Liver (tissue), 9 donors: ENCODE results near the gene DENND4C. TPM values are rescaled to one million over a fixed set of nuclear protein-coding genes. Genes with fewer than 3 reads are reported as not detected.

ENCODE experiments used
- DNase-seq: peaks from one replicate; pipeline ENCODE4 v3.0.0-alpha.2; 2017; ENCODE audit warnings: low spot score
- H3K27ac ChIP-seq, 2 donors: one replicate each; pipeline ENCODE4 v1.7.0; 2013; ENCODE audit warnings: inconsistent platforms in 2 of 2, low read length in 2 of 2, control low read depth in 1 of 2, low read depth in 1 of 2, mild to moderate bottlenecking in 1 of 2
- H3K27me3 ChIP-seq, 4 donors: one replicate each; pipeline versions ENCODE4 v1.6.1 to v1.7.0; 2013; ENCODE audit warnings: low read length in 3 of 4, inconsistent platforms in 1 of 4, mild to moderate bottlenecking in 1 of 4, moderate library complexity in 1 of 4; ENCODE audit not compliant: control insufficient read depth in 4 of 4, insufficient read depth in 4 of 4
- H3K36me3 ChIP-seq, 4 donors: one replicate each; pipeline versions ENCODE4 v1.6.1 to v1.7.0; 2013; ENCODE audit warnings: low read length in 3 of 4, mild to moderate bottlenecking in 3 of 4, low read depth in 1 of 4, moderate library complexity in 1 of 4; ENCODE audit not compliant: control insufficient read depth in 4 of 4, insufficient read depth in 3 of 4
- H3K4me1 ChIP-seq, 4 donors: one replicate each; pipeline versions ENCODE4 v1.6.1 to v1.7.0; 2013; ENCODE audit warnings: low read length in 3 of 4, mild to moderate bottlenecking in 3 of 4, moderate library complexity in 1 of 4; ENCODE audit not compliant: control insufficient read depth in 4 of 4, insufficient read depth in 4 of 4
- H3K4me3 ChIP-seq, 3 donors: one replicate each; pipeline versions ENCODE4 v1.6.1 to v1.7.0; 2013; ENCODE audit warnings: low read length in 3 of 3, control low read depth in 1 of 3, low read depth in 1 of 3, mild to moderate bottlenecking in 1 of 3
- H3K9ac ChIP-seq, 2 donors: one replicate each; pipeline ENCODE4 v1.7.0; 2013; ENCODE audit warnings: low read length in 2 of 2, mild to moderate bottlenecking in 2 of 2, moderate library complexity in 2 of 2, control low read depth in 1 of 2, low read depth in 1 of 2
- H3K9me3 ChIP-seq, 4 donors: one replicate each; pipeline versions ENCODE4 v1.6.1 to v1.7.0; 2013; ENCODE audit warnings: low read length in 3 of 4; ENCODE audit not compliant: control insufficient read depth in 4 of 4
- FOXA1 ChIP-seq: IDR thresholded peaks from 2 replicates; pipeline ENCODE4 v1.6.1; 2016; ENCODE audit warnings: antibody characterized with exemption
- FOXA2 ChIP-seq: IDR thresholded peaks from 2 replicates; pipeline ENCODE4 v1.6.1; 2016; ENCODE audit warnings: antibody characterized with exemption
- HNF4A ChIP-seq, 2 donors: conservative IDR thresholded peaks; 2 replicates each; pipeline ENCODE4 v1.6.1; 2016; ENCODE audit warnings: antibody characterized with exemption in 2 of 2, mild to moderate bottlenecking in 2 of 2
- HNF4G ChIP-seq: IDR thresholded peaks from 2 replicates; pipeline ENCODE4 v1.6.1; 2016; ENCODE audit warnings: antibody characterized with exemption
- JUND ChIP-seq, 2 donors: IDR thresholded peaks; 2 replicates each; pipeline ENCODE4 v1.6.1; 2016; ENCODE audit warnings: antibody characterized with exemption in 2 of 2
- NR2F2 ChIP-seq: IDR thresholded peaks from 2 replicates; pipeline ENCODE4 v1.6.1; 2016; ENCODE audit warnings: antibody characterized with exemption
- RAD21 ChIP-seq, 2 donors: IDR thresholded peaks; 2 replicates each; pipeline ENCODE4 v1.6.1; 2016; ENCODE audit warnings: antibody characterized with exemption in 2 of 2, mild to moderate bottlenecking in 2 of 2
- RXRA ChIP-seq, 2 donors: IDR thresholded peaks; 2 replicates each; pipeline ENCODE4 v1.6.1; 2017 to 2018; ENCODE audit warnings: antibody characterized with exemption in 2 of 2, mild to moderate bottlenecking in 1 of 2
- SP1 ChIP-seq: IDR thresholded peaks from 2 replicates; pipeline ENCODE4 v1.6.1; 2018; ENCODE audit warnings: antibody characterized with exemption, mild to moderate bottlenecking
- TAF1 ChIP-seq: conservative IDR thresholded peaks from 2 replicates; pipeline ENCODE4 v1.6.1; 2016; ENCODE audit warnings: antibody characterized with exemption, mild to moderate bottlenecking
- YY1 ChIP-seq: IDR thresholded peaks from 2 replicates; pipeline ENCODE4 v1.6.1; 2016; ENCODE audit warnings: antibody characterized with exemption, mild to moderate bottlenecking
- WGBS: extraction: QIAGEN DNeasy Blood & Tissue Kit; methylation state at CpG from one replicate; pipeline ENCODE4 v1.1.7; 2013; 5-methylcytosine and 5-hydroxymethylcytosine counted together
- polyA plus RNA-seq, 2 donors: library from polyadenylated mRNA; stranded (reverse) in 1 of 2; unstranded in 1 of 2; fragments of 200-250 nt in 1 of 2; fragments of >200 nt in 1 of 2; fragmentation: Nextera tagmentation in 1 of 2; extraction: Ambion mirVana in 1 of 2; gene quantifications; one replicate each; pipeline versions ENCODE4 v1.2.1 to v1.2.3, GENCODE V29; 2013 to 2015
- total RNA-seq, 2 donors: library from RNA; depleted of rRNA; stranded (reverse); fragments of >200 nt; gene quantifications; one replicate each; pipeline ENCODE4 v1.2.3, GENCODE V29; 2014
- TF ChIP-seq, protein P1 (sequence below): IDR thresholded peaks from 2 replicates; pipeline ENCODE4 v1.6.1; 2016; ENCODE audit warnings: antibody characterized with exemption
- TF ChIP-seq, protein P2 (sequence below): fragments of 150-350 bp; IDR thresholded peaks from 2 replicates; pipeline ENCODE4 v1.5.1; 2017; ENCODE audit warnings: improper control_type of control experiment, low read depth, low read length; ENCODE audit not compliant: missing input control
- TF ChIP-seq, protein P3 (sequence below): IDR thresholded peaks from 2 replicates; pipeline ENCODE4 v1.6.1; 2016; ENCODE audit warnings: antibody characterized with exemption
- TF ChIP-seq, protein P4 (sequence below): IDR thresholded peaks from 2 replicates; pipeline ENCODE4 v1.6.1; 2016; ENCODE audit warnings: antibody characterized with exemption
- TF ChIP-seq, protein P5 (sequence below): IDR thresholded peaks from 2 replicates; pipeline ENCODE4 v1.6.1; 2016; ENCODE audit warnings: antibody characterized with exemption, mild to moderate bottlenecking
- donor health status: healthy.
- donor health status: healthy.
- donor health status: healthy.
- donor health status: healthy.
- donor health status: healthy.

The DENND4C gene
- total and polyA plus RNA-seq, 4 donors, result 6.9 to 54.9 (median 14.8) TPM

DNA sequence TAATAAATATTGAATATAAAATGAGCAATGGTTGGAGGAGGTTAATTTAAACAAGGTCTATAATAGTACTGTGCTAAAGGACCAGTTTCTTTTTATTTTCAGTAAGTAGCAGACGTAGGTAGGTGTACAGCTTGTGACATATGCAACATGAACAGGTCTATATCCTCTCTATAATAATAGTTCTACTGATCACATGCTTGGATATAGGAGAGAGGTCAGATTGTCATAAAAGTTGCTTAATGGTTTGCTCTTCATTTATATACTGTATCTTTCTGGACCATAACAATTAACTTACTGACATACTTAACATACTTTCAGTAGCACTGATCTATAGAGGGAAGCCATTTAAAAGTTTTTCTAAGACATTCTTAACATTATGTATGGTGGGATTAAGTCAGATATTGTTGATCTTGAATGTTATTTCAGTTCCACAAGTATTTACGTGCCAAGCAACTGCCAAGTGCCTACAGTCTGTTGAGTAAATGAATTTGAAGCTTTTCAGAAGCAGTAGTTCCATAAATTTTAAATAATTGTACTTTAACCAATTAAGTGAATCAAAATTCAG is 68.0 kb downstream of the DENND4C start (continued):
- TF ChIP-seq TAF1 (no peak), NR2F2 (no peak)

DNA sequence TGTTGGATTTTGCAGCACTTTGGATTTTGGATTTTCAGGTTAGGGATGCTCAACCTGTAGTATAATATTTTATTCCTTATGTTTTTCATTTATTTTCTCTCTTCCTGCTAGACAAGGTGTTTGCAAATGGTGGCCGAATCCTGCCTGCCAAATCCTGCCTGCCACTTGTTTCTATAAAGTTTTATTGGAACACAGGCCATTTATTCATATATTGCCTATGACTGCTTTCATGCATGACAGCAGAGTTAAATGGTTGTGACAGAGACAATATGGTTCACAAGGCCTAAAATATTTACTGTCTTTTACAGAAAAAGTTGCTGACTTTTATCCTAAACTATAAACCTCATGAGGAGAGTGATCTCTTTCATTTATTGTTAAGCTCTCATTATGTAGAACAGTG is 72.7 kb downstream of the DENND4C start:
- H3K9ac ChIP-seq, result no peak overlapping the region
- H3K4me1 ChIP-seq, result no peaks in the 10 kb centered on the region
- no peaks in the 10 kb centered on the region for H3K27me3 ChIP-seq
- DNase-seq, result no peak
- no peak overlapping the region for H3K27ac ChIP-seq
- H3K4me3 ChIP-seq, result no peak overlapping the region
- no peaks in the 10 kb centered on the region for H3K9me3 ChIP-seq
- WGBS, result 94% methylated on average over 1 of the region's 1 CpG
- TF ChIP-seq RAD21 (IDR thresholded peaks at IDR 0.05), result no peak
- TF ChIP-seq RXRA (IDR thresholded peaks at IDR 0.05), result no peak
- no peak for TF ChIP-seq JUND (IDR thresholded peaks at IDR 0.05)
- no peak for TF ChIP-seq SP1
- TF ChIP-seq, protein P1, sequence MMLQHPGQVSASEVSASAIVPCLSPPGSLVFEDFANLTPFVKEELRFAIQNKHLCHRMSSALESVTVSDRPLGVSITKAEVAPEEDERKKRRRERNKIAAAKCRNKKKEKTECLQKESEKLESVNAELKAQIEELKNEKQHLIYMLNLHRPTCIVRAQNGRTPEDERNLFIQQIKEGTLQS, result no peak
- no peak for TF ChIP-seq FOXA1
- TF ChIP-seq, protein P2, sequence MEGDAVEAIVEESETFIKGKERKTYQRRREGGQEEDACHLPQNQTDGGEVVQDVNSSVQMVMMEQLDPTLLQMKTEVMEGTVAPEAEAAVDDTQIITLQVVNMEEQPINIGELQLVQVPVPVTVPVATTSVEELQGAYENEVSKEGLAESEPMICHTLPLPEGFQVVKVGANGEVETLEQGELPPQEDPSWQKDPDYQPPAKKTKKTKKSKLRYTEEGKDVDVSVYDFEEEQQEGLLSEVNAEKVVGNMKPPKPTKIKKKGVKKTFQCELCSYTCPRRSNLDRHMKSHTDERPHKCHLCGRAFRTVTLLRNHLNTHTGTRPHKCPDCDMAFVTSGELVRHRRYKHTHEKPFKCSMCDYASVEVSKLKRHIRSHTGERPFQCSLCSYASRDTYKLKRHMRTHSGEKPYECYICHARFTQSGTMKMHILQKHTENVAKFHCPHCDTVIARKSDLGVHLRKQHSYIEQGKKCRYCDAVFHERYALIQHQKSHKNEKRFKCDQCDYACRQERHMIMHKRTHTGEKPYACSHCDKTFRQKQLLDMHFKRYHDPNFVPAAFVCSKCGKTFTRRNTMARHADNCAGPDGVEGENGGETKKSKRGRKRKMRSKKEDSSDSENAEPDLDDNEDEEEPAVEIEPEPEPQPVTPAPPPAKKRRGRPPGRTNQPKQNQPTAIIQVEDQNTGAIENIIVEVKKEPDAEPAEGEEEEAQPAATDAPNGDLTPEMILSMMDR, result no peak
- TF ChIP-seq HNF4G, result no peak
- no peak for TF ChIP-seq HNF4A (conservative IDR thresholded peaks at IDR 0.05)
- no peak for TF ChIP-seq FOXA2
- TF ChIP-seq, protein P3, sequence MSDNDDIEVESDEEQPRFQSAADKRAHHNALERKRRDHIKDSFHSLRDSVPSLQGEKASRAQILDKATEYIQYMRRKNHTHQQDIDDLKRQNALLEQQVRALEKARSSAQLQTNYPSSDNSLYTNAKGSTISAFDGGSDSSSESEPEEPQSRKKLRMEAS, result no peak
- TF ChIP-seq, protein P4, sequence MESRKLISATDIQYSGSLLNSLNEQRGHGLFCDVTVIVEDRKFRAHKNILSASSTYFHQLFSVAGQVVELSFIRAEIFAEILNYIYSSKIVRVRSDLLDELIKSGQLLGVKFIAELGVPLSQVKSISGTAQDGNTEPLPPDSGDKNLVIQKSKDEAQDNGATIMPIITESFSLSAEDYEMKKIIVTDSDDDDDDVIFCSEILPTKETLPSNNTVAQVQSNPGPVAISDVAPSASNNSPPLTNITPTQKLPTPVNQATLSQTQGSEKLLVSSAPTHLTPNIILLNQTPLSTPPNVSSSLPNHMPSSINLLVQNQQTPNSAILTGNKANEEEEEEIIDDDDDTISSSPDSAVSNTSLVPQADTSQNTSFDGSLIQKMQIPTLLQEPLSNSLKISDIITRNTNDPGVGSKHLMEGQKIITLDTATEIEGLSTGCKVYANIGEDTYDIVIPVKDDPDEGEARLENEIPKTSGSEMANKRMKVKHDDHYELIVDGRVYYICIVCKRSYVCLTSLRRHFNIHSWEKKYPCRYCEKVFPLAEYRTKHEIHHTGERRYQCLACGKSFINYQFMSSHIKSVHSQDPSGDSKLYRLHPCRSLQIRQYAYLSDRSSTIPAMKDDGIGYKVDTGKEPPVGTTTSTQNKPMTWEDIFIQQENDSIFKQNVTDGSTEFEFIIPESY, result no peak
- peaks cover 2 to 40% (median 23%) of the 10 kb centered on the region in 4 donors for H3K36me3 ChIP-seq

DNA sequence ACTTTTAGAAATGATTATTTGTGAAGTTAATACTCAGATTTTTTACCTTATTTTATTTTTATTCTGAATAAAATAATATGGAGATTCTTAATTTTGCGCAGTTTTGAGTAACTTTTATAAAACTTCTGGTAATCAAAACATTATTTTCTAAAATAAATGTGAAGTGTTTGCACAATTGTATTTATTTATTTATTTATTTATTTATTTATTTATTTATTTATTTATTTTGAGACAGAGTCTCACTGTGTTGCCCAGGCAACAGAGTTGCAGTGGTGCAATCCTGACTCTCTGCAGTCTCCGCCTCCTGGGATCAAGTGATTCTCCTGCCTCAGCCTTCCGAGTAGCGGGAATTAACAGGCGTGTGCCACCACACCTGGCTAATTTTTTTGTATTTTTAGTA is 76.1 kb downstream of the DENND4C start:
- Histone ChIP-seq H3K36me3 (peaks cover 0 to 16% (median 10%) of the 10 kb centered on the region in 4 donors), H3K9ac (no peak overlapping the region), H3K4me1 (no peaks in the 10 kb centered on the region), H3K9me3 (no peaks in the 10 kb centered on the region), H3K4me3 (no peak overlapping the region), H3K27ac (no peak overlapping the region), H3K27me3 (no peaks in the 10 kb centered on the region)
- TF ChIP-seq NR2F2, result no peak
- TF ChIP-seq, protein P4, result no peak
- no peak for TF ChIP-seq RXRA (IDR thresholded peaks at IDR 0.05)
- TF ChIP-seq, protein P5, sequence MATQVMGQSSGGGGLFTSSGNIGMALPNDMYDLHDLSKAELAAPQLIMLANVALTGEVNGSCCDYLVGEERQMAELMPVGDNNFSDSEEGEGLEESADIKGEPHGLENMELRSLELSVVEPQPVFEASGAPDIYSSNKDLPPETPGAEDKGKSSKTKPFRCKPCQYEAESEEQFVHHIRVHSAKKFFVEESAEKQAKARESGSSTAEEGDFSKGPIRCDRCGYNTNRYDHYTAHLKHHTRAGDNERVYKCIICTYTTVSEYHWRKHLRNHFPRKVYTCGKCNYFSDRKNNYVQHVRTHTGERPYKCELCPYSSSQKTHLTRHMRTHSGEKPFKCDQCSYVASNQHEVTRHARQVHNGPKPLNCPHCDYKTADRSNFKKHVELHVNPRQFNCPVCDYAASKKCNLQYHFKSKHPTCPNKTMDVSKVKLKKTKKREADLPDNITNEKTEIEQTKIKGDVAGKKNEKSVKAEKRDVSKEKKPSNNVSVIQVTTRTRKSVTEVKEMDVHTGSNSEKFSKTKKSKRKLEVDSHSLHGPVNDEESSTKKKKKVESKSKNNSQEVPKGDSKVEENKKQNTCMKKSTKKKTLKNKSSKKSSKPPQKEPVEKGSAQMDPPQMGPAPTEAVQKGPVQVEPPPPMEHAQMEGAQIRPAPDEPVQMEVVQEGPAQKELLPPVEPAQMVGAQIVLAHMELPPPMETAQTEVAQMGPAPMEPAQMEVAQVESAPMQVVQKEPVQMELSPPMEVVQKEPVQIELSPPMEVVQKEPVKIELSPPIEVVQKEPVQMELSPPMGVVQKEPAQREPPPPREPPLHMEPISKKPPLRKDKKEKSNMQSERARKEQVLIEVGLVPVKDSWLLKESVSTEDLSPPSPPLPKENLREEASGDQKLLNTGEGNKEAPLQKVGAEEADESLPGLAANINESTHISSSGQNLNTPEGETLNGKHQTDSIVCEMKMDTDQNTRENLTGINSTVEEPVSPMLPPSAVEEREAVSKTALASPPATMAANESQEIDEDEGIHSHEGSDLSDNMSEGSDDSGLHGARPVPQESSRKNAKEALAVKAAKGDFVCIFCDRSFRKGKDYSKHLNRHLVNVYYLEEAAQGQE, result no peak
- TF ChIP-seq, protein P2, result no peak
- no peak for TF ChIP-seq HNF4A (conservative IDR thresholded peaks at IDR 0.05)
- TF ChIP-seq, protein P3, result no peak
- TF ChIP-seq HNF4G, result no peak
- TF ChIP-seq YY1, result no peak
- DNase-seq, result no peak
- WGBS, result 98% methylated on average over 5 of the region's 5 CpGs
